Mucosa of rectum (tissue), 2 donors: ENCODE results near the gene C2CD4C.
"Not testable (repeated sequence)": the region's sequence is repeated elsewhere in the genome, so short reads cannot be mapped to it uniquely, and the experiment has no call there.

ENCODE experiments used
- H3K27ac ChIP-seq, 2 donors: one replicate each; pipeline ENCODE4 v1.7.0; 2013; ENCODE audit warnings: inconsistent platforms in 2 of 2, low read depth in 2 of 2, low read length in 2 of 2
- H3K27me3 ChIP-seq, 2 donors: one replicate each; pipeline ENCODE4 v1.7.0; 2013; ENCODE audit warnings: low read length in 2 of 2; ENCODE audit not compliant: control insufficient read depth in 2 of 2, insufficient read depth in 2 of 2
- H3K36me3 ChIP-seq, 2 donors: one replicate each; pipeline ENCODE4 v1.7.0; 2013; ENCODE audit warnings: low read length in 2 of 2; ENCODE audit not compliant: control insufficient read depth in 2 of 2, insufficient read depth in 2 of 2
- H3K4me1 ChIP-seq, 2 donors: one replicate each; pipeline ENCODE4 v1.7.0; 2013; ENCODE audit warnings: low read length in 2 of 2, mild to moderate bottlenecking in 1 of 2; ENCODE audit not compliant: control insufficient read depth in 2 of 2, insufficient read depth in 2 of 2
- H3K4me3 ChIP-seq, 2 donors: one replicate each; pipeline ENCODE4 v1.7.0; 2013; ENCODE audit warnings: low read length in 2 of 2
- H3K9ac ChIP-seq, 2 donors: one replicate each; pipeline ENCODE4 v1.7.0; 2013; ENCODE audit warnings: low read length in 2 of 2, low read depth in 1 of 2, mild to moderate bottlenecking in 1 of 2
- H3K9me3 ChIP-seq, 2 donors: one replicate each; pipeline ENCODE4 v1.7.0; 2013; ENCODE audit warnings: low read length in 2 of 2; ENCODE audit not compliant: control insufficient read depth in 2 of 2
- donor health status: healthy.
- donor health status: Normal muscosa, but diverticular disease.

Gene C2CD4C

GRCh38 chr19:438416-438958 is 29.5 kb upstream of the C2CD4C start:
- Histone ChIP-seq H3K4me1 (no peaks in the 10 kb centered on the region), H3K9ac (no peak overlapping the region), H3K4me3 (no peak overlapping the region), H3K36me3 (no peaks in the 10 kb centered on the region), H3K9me3 (no peaks in the 10 kb centered on the region), H3K27ac (no peak overlapping the region), H3K27me3 (no peaks in the 10 kb centered on the region)

GRCh38 chr19:437041-437440 is 28.1 kb upstream of the C2CD4C start:
- H3K4me3 ChIP-seq = no peak overlapping the region
- H3K9ac ChIP-seq = no peak overlapping the region
- no peaks in the 10 kb centered on the region for H3K4me1 ChIP-seq
- H3K27ac ChIP-seq = no peak overlapping the region
- H3K36me3 ChIP-seq = no peaks in the 10 kb centered on the region
- no peaks in the 10 kb centered on the region for H3K27me3 ChIP-seq
- no peaks in the 10 kb centered on the region for H3K9me3 ChIP-seq

GRCh38 chr19:436413-436950 is 27.5 kb upstream of the C2CD4C start:
- Histone ChIP-seq H3K4me1 (no peaks in the 10 kb centered on the region), H3K4me3 (no peak overlapping the region), H3K9me3 (no peaks in the 10 kb centered on the region), H3K27ac (no peak overlapping the region), H3K9ac (no peak overlapping the region), H3K36me3 (no peaks in the 10 kb centered on the region), H3K27me3 (no peaks in the 10 kb centered on the region)

GRCh38 chr19:435707-436412 is 26.9 kb upstream of the C2CD4C start:
- Histone ChIP-seq H3K36me3 (no peaks in the 10 kb centered on the region), H3K27me3 (no peaks in the 10 kb centered on the region), H3K4me1 (no peaks in the 10 kb centered on the region), H3K9ac (no peak overlapping the region), H3K4me3 (no peak overlapping the region), H3K9me3 (no peaks in the 10 kb centered on the region), H3K27ac (no peak overlapping the region)

- Histone ChIP-seq H3K36me3 (no peaks in the 10 kb centered on the region), H3K4me3 (no peak overlapping the region), H3K4me1 (no peaks in the 10 kb centered on the region), H3K9me3 (no peaks in the 10 kb centered on the region), H3K9ac (no peak overlapping the region), H3K27me3 (no peaks in the 10 kb centered on the region), H3K27ac (no peak overlapping the region)
Measured at GRCh38 chr19:435056-435706, 26.2 kb upstream of the C2CD4C start.

- Histone ChIP-seq H3K27me3 (no peaks in the 10 kb centered on the region), H3K4me3 (no peak overlapping the region), H3K4me1 (no peaks in the 10 kb centered on the region), H3K27ac (no peak overlapping the region), H3K9ac (no peak overlapping the region), H3K9me3 (no peaks in the 10 kb centered on the region), H3K36me3 (no peaks in the 10 kb centered on the region)
Measured at GRCh38 chr19:434152-434960, 25.4 kb upstream of the C2CD4C start.

GRCh38 chr19:430701-431100 is 21.8 kb upstream of the C2CD4C start:
- no peak overlapping the region for H3K27ac ChIP-seq
- no peaks in the 10 kb centered on the region for H3K9me3 ChIP-seq
- H3K4me3 ChIP-seq = no peak overlapping the region
- H3K36me3 ChIP-seq = no peaks in the 10 kb centered on the region
- no peaks in the 10 kb centered on the region for H3K4me1 ChIP-seq
- no peaks in the 10 kb centered on the region for H3K27me3 ChIP-seq
- no peak overlapping the region for H3K9ac ChIP-seq

GRCh38 chr19:428149-428548 is 19.2 kb upstream of the C2CD4C start:
- Histone ChIP-seq H3K36me3 (no peaks in the 10 kb centered on the region), H3K4me3 (no peak overlapping the region), H3K9ac (no peak overlapping the region), H3K27me3 (no peaks in the 10 kb centered on the region), H3K27ac (no peak overlapping the region), H3K9me3 (no peaks in the 10 kb centered on the region), H3K4me1 (no peaks in the 10 kb centered on the region)

- not testable (repeated sequence) for H3K4me3 ChIP-seq, H3K4me1 ChIP-seq, H3K27ac ChIP-seq, H3K36me3 ChIP-seq, H3K9ac ChIP-seq, H3K27me3 ChIP-seq, H3K9me3 ChIP-seq
Measured at GRCh38 chr19:427675-428074, 18.7 kb upstream of the C2CD4C start.
